T-cell (primary cell): ENCODE data around the gene PI4KB. TPM values are rescaled to one million over a fixed set of nuclear protein-coding genes. Genes with fewer than 3 reads are reported as not detected.

Source experiments
- ATAC-seq, 4 experiments: fragments of 200-7000 bp in 3 of 4; fragments of 150-1000 bp in 1 of 4; cut with Tn5 transposase; replicated peaks in 1 of 4; 1 replicate in 3 of 4; 2 replicates in 1 of 4; pipeline ENCODE4 v1.10.0; 2021; ENCODE audit warnings: moderate library complexity in 3 of 4, mild to moderate bottlenecking in 2 of 4, moderate number of reproducible peaks in 1 of 4
- CTCF ChIA-PET, 2 donors: fragments of 300-600 bp; sonication (Branson Sonifier 250); formaldehyde crosslinking; loops; one replicate each; lab custom pipeline; 2022; ENCODE audit warnings: antibody characterized with exemption in 2 of 2; lab: Charles Lee
- POLR2A ChIA-PET, 2 donors: fragments of 300-600 bp; sonication (Branson Sonifier 250); formaldehyde crosslinking; loops; one replicate each; lab custom pipeline; 2022; ENCODE audit warnings: antibody characterized with exemption in 2 of 2; lab: Charles Lee
- DNase-seq, 35 experiments: peaks; one replicate each; pipeline versions ENCODE4 v3.0.0 to v3.0.0-alpha.2; 2013 to 2023
- H3K27ac ChIP-seq: one replicate; pipeline ENCODE4 v1.5.1; 2013; ENCODE audit warnings: low read length
- H3K27me3 ChIP-seq, 2 experiments: replicated peaks in 1 of 2; 1 replicate in 1 of 2; 2 replicates in 1 of 2; pipeline versions ENCODE4 v1.6.1 to v1.7.0; 2013; ENCODE audit warnings: low read length in 1 of 2, mixed read lengths in 1 of 2; ENCODE audit not compliant: control insufficient read depth in 2 of 2, insufficient read depth in 2 of 2; ENCODE audit errors: extremely low read depth in 1 of 2
- H3K36me3 ChIP-seq, 2 donors: 1 replicate in 1 of 2; 2 replicates in 1 of 2; pipeline versions ENCODE4 v1.6.1 to v1.7.0; 2013; ENCODE audit warnings: low read length in 1 of 2; ENCODE audit not compliant: control insufficient read depth in 2 of 2, insufficient read depth in 1 of 2; ENCODE audit errors: extremely low read depth in 1 of 2
- H3K4me1 ChIP-seq, 2 experiments: 1 replicate in 1 of 2; 2 replicates in 1 of 2; pipeline versions ENCODE4 v1.6.1 to v1.7.0; 2013; ENCODE audit warnings: low read length in 2 of 2, mixed read lengths in 1 of 2; ENCODE audit not compliant: insufficient read depth in 2 of 2, control insufficient read depth in 1 of 2; ENCODE audit errors: extremely low read depth in 1 of 2
- H3K4me3 ChIP-seq, 2 donors: 1 replicate in 1 of 2; 2 replicates in 1 of 2; pipeline versions ENCODE4 v1.5.1 to v1.7.0; 2013; ENCODE audit warnings: mild to moderate bottlenecking in 2 of 2, low read length in 1 of 2, moderate library complexity in 1 of 2; ENCODE audit not compliant: control insufficient read depth in 1 of 2; ENCODE audit errors: extremely low read depth in 1 of 2
- H3K9me3 ChIP-seq: 2 replicates; pipeline ENCODE4 v1.7.0; 2013
- H3K27ac Mint-ChIP-seq, 2 donors: one replicate each; pipeline ENCODE4 v1.8.0; 2020 to 2021; ENCODE audit warnings: mild to moderate bottlenecking in 2 of 2, mixed read lengths in 2 of 2
- H3K27me3 Mint-ChIP-seq, 2 donors: one replicate each; pipeline ENCODE4 v1.8.0; 2021 to 2022; ENCODE audit warnings: mixed read lengths in 2 of 2
- H3K36me3 Mint-ChIP-seq: one replicate; pipeline ENCODE4 v1.8.0; 2021; ENCODE audit warnings: mixed read lengths
- H3K4me1 Mint-ChIP-seq, 3 donors: one replicate each; pipeline ENCODE4 v1.8.0; 2020 to 2022; ENCODE audit warnings: mixed read lengths in 3 of 3, mild to moderate bottlenecking in 1 of 3
- H3K4me3 Mint-ChIP-seq, 3 donors: one replicate each; pipeline ENCODE4 v1.8.0; 2020 to 2022; ENCODE audit warnings: mild to moderate bottlenecking in 3 of 3, mixed read lengths in 3 of 3, moderate library complexity in 3 of 3
- H3K9me3 Mint-ChIP-seq, 3 donors: one replicate each; pipeline ENCODE4 v1.8.0; 2020 to 2022; ENCODE audit warnings: mixed read lengths in 3 of 3
- WGBS: methylation state at CpG from one replicate; pipeline ENCODE4 v1.1.5; 2013; ENCODE audit warnings: missing lambda C conversion rate; ENCODE audit not compliant: insufficient coverage; 5-methylcytosine and 5-hydroxymethylcytosine counted together
- total RNA-seq, 35 experiments: library from RNA in 6 of 35; stranded (reverse) in 6 of 35; fragments of 120-200 nt in 1 of 35; gene quantifications; one replicate each; pipeline versions ENCODE4 v1.2.1 to v1.2.4 and lab custom pipeline; 2013 to 2026

The PI4KB gene
- total RNA-seq, 5 donors from 2014 or later (not counting 1 experiment from before 2014, with no cell fraction given): 64.9 to 96.9 (median 75.4) TPM

- Histone ChIP-seq H3K27me3 (peaks cover 0 to 13% of the 10 kb centered on the region in 2 experiments), H3K9me3 (no peaks in the 10 kb centered on the region), H3K4me3 (no peak overlapping the region), H3K36me3 (no peaks in the 10 kb centered on the region), H3K4me1 (no peaks in the 10 kb centered on the region), H3K27ac (no peak overlapping the region)
- Mint-ChIP-seq H3K27ac (no peak overlapping the region), H3K27me3 (no peaks in the 10 kb centered on the region), H3K4me3 (no peak overlapping the region), H3K36me3 (no peaks in the 10 kb centered on the region), H3K4me1 (no peaks in the 10 kb centered on the region), H3K9me3 (no peaks in the 10 kb centered on the region)
- ChIA-PET POLR2A (interaction anchor here in 1 of 2 donors (0.6 kb wide), 1 partner anchor 49 kb away, joined by 6 read pairs; no protein-coding TSS in a partner anchor), CTCF (no interaction called here)
- DNase-seq (no peak), ATAC-seq (no peak)
- WGBS: 90% methylated on average over 11 of the region's 15 CpGs
These were observed 42.4 kb upstream of the PI4KB start for GRCh38 chr1:151369621-151370048.

DNA sequence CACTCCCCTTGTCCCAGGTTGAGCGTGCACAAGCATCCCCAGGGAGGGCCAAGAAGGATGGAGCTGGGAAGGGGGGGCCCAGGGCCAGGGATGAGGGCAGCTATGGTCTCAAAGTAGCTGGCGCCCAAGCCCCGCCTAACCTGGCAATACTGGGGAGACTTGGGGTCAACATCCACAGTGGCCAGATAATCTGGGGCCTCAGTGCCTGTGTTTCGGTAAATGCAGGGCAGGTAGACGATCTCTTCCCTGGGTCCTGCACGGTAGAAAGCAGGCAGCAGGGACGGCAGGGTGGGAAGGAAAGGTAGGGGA, 42.0 kb upstream of the PI4KB start:
- no peak overlapping the region for H3K4me3 Mint-ChIP-seq
- CTCF ChIA-PET: no interaction called here
- no peaks in the 10 kb centered on the region for H3K36me3 Mint-ChIP-seq
- H3K4me1 Mint-ChIP-seq: no peaks in the 10 kb centered on the region
- no peaks in the 10 kb centered on the region for H3K27me3 Mint-ChIP-seq
- no peaks in the 10 kb centered on the region for H3K9me3 ChIP-seq
- ATAC-seq (no peak), DNase-seq (no peak)
- H3K27me3 ChIP-seq: peaks cover 0 to 16% of the 10 kb centered on the region in 2 experiments
- H3K9me3 Mint-ChIP-seq: no peaks in the 10 kb centered on the region
- H3K4me3 ChIP-seq: no peak overlapping the region
- no peak overlapping the region for H3K27ac ChIP-seq
- 83% methylated on average over 3 of the region's 7 CpGs for WGBS
- no peaks in the 10 kb centered on the region for H3K36me3 ChIP-seq
- H3K27ac Mint-ChIP-seq: no peak overlapping the region
- POLR2A ChIA-PET: no interaction called here
- H3K4me1 ChIP-seq: no peaks in the 10 kb centered on the region

DNA sequence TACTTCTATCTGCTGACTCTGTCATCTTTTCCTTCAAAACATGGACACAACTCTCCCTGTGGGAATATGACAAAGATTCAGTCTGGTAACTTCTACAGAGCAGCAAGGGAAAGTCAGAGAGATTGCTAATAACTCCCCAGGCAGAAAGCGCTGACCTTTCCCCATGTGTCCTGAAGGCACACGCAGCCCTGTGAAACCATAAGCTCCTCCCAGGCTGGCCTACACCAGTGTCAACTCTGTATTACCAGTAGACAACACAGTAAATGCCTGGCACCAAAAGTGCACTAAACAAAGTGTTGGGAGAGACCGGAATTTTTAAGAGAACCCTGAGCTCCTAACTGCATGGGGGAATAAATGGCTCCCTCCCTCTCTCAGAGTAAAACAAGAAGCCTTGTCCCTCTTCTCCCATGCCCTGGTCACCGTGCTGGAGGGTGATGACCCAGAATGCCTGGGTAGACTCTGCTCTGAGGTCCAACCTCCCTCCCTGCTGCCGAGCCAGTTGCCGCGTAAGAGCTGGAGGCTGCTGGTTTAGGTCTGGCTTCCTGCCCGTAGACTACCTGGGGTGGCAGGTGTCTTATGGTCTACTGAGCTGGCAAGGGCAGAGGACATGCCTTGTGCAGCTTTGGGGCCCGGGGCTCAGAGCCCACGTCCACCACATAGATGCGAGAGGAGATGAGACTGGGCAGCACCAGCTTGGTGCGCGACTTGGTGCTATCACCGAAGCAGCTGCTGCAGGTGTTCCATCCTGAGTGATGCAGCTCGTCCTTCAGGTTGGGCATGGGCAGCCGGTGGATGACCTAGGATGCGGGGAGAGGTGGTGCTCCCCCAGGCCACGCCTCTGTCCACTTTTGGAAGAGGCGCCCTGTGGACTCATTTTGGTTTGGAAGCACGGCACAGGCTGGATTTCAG, 41.4 kb upstream of the PI4KB start:
- H3K4me1 ChIP-seq: no peaks in the 10 kb centered on the region
- ATAC-seq (no peak), DNase-seq (no peak)
- peaks cover 0 to 17% of the 10 kb centered on the region in 2 experiments for H3K27me3 ChIP-seq
- no peaks in the 10 kb centered on the region for H3K36me3 Mint-ChIP-seq
- H3K27ac Mint-ChIP-seq: no peak overlapping the region
- ChIA-PET CTCF (no interaction called here), POLR2A (no interaction called here)
- H3K27me3 Mint-ChIP-seq: no peaks in the 10 kb centered on the region
- peaks cover 0 to under 1% (median 0%) of the 10 kb centered on the region in 3 donors for H3K9me3 Mint-ChIP-seq
- H3K4me3 ChIP-seq: no peak overlapping the region
- H3K27ac ChIP-seq: no peak overlapping the region
- no peaks in the 10 kb centered on the region for H3K9me3 ChIP-seq
- H3K36me3 ChIP-seq: no peaks in the 10 kb centered on the region
- no peak overlapping the region for H3K4me3 Mint-ChIP-seq
- H3K4me1 Mint-ChIP-seq: no peaks in the 10 kb centered on the region
- 90% methylated on average over 17 of the region's 20 CpGs for WGBS

GRCh38 chr1:151367658-151368392, 40.6 kb upstream of the PI4KB start:
- POLR2A ChIA-PET: interaction anchor here in 1 of 2 donors (0.7 kb wide), 1 partner anchor 17 kb away, joined by 3 read pairs; no protein-coding TSS in a partner anchor
- Mint-ChIP-seq H3K4me3 (no peak overlapping the region), H3K4me1 (no peaks in the 10 kb centered on the region), H3K36me3 (peaks cover 3% of the 10 kb centered on the region), H3K9me3 (peaks cover 0 to 9% (median 0%) of the 10 kb centered on the region in 3 donors), H3K27ac (no peak overlapping the region), H3K27me3 (no peaks in the 10 kb centered on the region)
- Histone ChIP-seq H3K9me3 (no peaks in the 10 kb centered on the region), H3K27ac (no peak overlapping the region), H3K36me3 (no peaks in the 10 kb centered on the region), H3K27me3 (peaks cover 0 to 18% of the 10 kb centered on the region in 2 experiments), H3K4me1 (no peaks in the 10 kb centered on the region), H3K4me3 (no peak overlapping the region)
- CTCF ChIA-PET: no interaction called here
- DNase-seq (no peak), ATAC-seq (no peak)
- WGBS: no CpG with 5 or more reads among the region's 8 CpGs

DNA sequence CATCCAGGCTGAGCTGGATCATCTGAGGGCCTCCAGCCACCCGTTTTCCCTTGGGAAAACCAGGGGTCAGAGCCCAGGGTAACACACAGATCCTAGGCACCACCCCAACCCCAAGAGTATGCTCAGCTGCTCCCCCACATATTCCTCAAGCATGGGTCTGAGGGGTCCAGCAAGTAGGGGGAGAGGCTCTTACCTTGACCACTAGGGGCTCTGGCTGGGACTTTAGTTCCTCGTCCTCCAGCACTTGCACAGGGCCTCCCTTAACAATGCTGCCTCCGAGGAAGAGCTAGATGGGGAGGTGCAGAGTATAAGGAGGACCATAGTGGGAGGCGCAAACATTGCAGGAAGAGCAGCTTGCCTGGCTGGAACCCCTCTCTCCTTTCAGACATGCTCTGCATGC, 37.8 kb upstream of the PI4KB start:
- no peaks in the 10 kb centered on the region for H3K36me3 ChIP-seq
- Mint-ChIP-seq H3K4me1 (no peaks in the 10 kb centered on the region), H3K27me3 (no peaks in the 10 kb centered on the region), H3K27ac (no peak overlapping the region), H3K4me3 (no peak overlapping the region), H3K36me3 (peaks cover 3% of the 10 kb centered on the region), H3K9me3 (peaks cover 0 to 19% (median 0%) of the 10 kb centered on the region in 3 donors)
- WGBS: 100% methylated on average over 1 of the region's 4 CpGs
- H3K4me3 ChIP-seq: no peak overlapping the region
- no peak overlapping the region for H3K27ac ChIP-seq
- H3K9me3 ChIP-seq: no peaks in the 10 kb centered on the region
- peaks cover 0 to 17% of the 10 kb centered on the region in 2 experiments for H3K27me3 ChIP-seq
- no peaks in the 10 kb centered on the region for H3K4me1 ChIP-seq
- ChIA-PET POLR2A (no interaction called here), CTCF (no interaction called here)
- no peak for DNase-seq
- no peak for ATAC-seq

DNA sequence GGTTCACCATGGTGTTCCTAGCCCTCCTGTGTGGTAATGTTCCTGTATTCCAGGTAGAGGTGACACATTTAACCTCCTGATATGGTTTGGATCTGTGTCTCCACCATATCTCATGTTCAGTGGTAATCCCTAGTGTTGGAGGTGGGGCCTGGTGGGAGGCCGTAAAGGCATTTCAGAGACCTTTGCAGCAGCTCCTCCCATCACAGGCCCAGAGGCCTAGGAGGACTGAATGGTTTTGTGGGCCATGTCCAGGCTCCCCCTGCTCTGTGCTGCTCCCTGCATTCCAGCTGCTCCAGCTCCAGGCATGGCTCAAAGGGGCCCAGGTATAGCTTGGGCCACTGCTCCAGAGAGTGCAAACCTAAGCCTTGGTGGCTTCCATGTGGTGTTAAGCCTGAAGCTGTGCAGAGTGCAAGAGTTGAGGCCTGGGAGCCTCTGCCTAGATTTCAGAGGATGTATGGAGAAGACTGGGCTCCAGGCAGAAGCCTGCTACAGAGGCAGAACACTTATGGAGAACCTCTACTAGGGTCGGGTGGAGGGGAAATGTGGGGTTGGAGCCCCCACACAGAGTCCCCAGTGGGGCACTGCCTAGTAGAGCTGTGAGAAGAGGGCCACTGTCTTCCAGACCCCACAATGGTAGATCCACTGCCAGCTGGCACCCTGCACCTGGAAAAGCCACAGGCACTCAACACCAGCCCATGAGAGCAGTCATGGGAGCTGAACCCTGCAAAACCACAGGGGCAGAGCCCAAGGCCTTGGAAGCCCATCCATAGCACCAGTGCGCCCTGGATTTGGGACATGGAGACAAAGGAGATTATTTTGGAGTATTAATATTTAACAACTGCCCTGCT, 35.3 kb upstream of the PI4KB start:
- no peak for ATAC-seq
- no peaks in the 10 kb centered on the region for H3K4me1 Mint-ChIP-seq
- peaks cover 0 to 19% (median 0%) of the 10 kb centered on the region in 3 donors for H3K9me3 Mint-ChIP-seq
- H3K27ac ChIP-seq: no peak overlapping the region
- H3K27me3 ChIP-seq: peaks cover 0 to 14% of the 10 kb centered on the region in 2 experiments
- POLR2A ChIA-PET: no interaction called here
- H3K9me3 ChIP-seq: no peaks in the 10 kb centered on the region
- no peak overlapping the region for H3K27ac Mint-ChIP-seq
- no peaks in the 10 kb centered on the region for H3K27me3 Mint-ChIP-seq
- no CpG with 5 or more reads among the region's 3 CpGs for WGBS
- no peak overlapping the region for H3K4me3 Mint-ChIP-seq
- H3K36me3 Mint-ChIP-seq: peaks cover 3% of the 10 kb centered on the region
- no peak overlapping the region for H3K4me3 ChIP-seq
- DNase-seq: no peak
- H3K36me3 ChIP-seq: no peaks in the 10 kb centered on the region
- H3K4me1 ChIP-seq: no peaks in the 10 kb centered on the region
- CTCF ChIA-PET: no interaction called here
